ENCODE results near the gene MPPED1. TPM values are rescaled to one million over a fixed set of nuclear protein-coding genes. Genes with fewer than 3 reads are reported as not detected.

The MPPED1 gene
- polyA plus RNA-seq, 1 donor: 0.61 TPM

- Histone ChIP-seq H3K4me3 (ENCODE audit: low read length) (no peak overlapping the region), H3K36me3 (ENCODE audit: control insufficient read depth, insufficient read depth, low read length) (no peaks in the 10 kb centered on the region), H3K4me1 (ENCODE audit: control insufficient read depth, insufficient read depth, low read length) (no peaks in the 10 kb centered on the region), H3K27me3 (ENCODE audit: control insufficient read depth, insufficient read depth, low read length) (no peaks in the 10 kb centered on the region), H3K9me3 (ENCODE audit: control insufficient read depth, low read depth, low read length) (no peaks in the 10 kb centered on the region), H3K27ac (ENCODE audit: low read length) (no peak overlapping the region)
- WGBS (ENCODE audit: insufficient coverage, low lambda C conversion rate): 74% methylated on average over 4 of the region's 20 CpGs
- DNase-seq: no peak
Observed at GRCh38 chr22:43485502-43486089, 73.8 kb downstream of the MPPED1 start.

DNA sequence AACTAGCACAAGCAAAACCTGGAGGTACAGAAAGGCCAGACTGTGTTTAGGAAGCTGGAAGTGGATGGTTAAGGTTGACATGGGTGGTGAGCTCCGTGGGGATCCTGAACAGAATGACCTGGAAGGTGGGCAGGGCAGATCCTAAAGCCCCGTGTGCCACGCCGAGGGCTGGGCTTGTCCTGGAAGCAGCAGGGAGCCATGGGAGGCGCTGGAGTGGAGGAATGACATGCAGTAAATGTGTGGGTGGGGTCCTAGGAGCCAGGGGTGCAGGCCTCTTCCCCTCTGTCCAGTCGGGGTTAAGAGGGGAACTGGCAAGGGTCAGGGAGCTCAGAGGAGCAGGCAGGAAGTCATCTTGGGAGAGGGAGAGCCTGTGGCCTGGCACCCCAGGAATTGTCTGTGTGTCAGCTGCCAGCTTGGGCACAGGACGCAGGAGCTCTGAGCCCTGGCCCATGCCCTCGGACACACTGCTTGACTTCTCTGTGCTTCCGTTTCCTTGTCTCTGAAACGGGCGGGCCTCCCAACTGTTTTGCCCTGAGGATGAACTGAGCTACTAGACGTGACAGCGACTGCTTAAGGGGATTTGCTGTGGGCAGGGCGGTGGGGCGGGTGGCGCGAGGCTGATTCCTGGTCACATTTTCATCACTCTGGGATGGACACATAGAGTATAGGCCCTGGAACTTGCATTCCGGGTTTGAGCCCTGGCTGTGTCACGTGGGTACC lies 75.7 kb downstream of the MPPED1 start:
- Histone ChIP-seq H3K27me3 (ENCODE audit: control insufficient read depth, insufficient read depth, low read length) (no peaks in the 10 kb centered on the region), H3K4me3 (ENCODE audit: low read length) (no peak overlapping the region), H3K4me1 (ENCODE audit: control insufficient read depth, insufficient read depth, low read length) (no peaks in the 10 kb centered on the region), H3K27ac (ENCODE audit: low read length) (no peak overlapping the region), H3K36me3 (ENCODE audit: control insufficient read depth, insufficient read depth, low read length) (no peaks in the 10 kb centered on the region), H3K9me3 (ENCODE audit: control insufficient read depth, low read depth, low read length) (no peaks in the 10 kb centered on the region)
- no CpG with 5 or more reads among the region's 19 CpGs for WGBS (ENCODE audit: insufficient coverage, low lambda C conversion rate)
- no peak for DNase-seq

DNA sequence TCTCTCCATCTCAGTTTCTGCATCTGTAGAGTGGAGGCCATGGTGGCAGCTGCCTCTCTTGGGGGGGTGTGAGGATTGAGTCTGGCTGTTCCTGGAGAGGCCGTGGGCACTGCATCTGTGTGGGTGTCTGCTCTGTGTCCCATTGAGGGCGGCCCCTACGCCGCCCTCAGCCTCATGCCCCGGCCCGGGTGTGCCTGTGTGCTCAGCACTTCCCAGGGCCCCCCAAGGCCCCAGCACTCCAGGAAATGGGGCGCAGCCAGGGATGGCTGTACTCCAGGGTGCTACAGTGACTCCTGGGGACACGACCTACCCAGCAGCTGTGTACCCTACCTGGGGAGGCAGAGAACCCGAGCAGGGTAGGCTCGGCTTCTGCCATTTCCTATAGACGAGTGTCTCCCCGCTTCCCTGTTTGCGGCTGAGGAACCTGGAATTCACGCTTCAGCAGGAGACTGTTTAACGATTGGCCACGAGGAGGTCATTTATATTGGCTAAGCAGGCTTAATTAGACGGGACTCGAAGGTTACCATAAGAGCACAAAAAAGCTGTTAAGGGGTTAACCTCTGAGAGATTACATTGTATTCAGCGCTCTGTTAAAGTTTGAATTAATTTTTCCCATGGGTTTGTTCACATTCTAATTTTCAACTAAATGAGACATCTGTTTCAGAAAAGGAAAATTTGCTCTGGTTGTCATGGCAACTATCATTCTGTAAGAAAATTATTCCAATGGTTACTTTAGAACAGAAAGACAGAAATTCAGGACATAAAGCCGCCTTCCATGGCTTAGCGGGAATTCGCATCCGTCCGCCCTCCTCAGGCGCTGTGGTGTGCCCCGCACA lies 76.4 kb downstream of the MPPED1 start:
- no peak for DNase-seq
- no peaks in the 10 kb centered on the region for H3K9me3 ChIP-seq (ENCODE audit: control insufficient read depth, low read depth, low read length)
- no peaks in the 10 kb centered on the region for H3K4me1 ChIP-seq (ENCODE audit: control insufficient read depth, insufficient read depth, low read length)
- no peak overlapping the region for H3K27ac ChIP-seq (ENCODE audit: low read length)
- no CpG with 5 or more reads among the region's 26 CpGs for WGBS (ENCODE audit: insufficient coverage, low lambda C conversion rate)
- no peak overlapping the region for H3K4me3 ChIP-seq (ENCODE audit: low read length)
- H3K36me3 ChIP-seq (ENCODE audit: control insufficient read depth, insufficient read depth, low read length): no peaks in the 10 kb centered on the region
- no peaks in the 10 kb centered on the region for H3K27me3 ChIP-seq (ENCODE audit: control insufficient read depth, insufficient read depth, low read length)

DNA sequence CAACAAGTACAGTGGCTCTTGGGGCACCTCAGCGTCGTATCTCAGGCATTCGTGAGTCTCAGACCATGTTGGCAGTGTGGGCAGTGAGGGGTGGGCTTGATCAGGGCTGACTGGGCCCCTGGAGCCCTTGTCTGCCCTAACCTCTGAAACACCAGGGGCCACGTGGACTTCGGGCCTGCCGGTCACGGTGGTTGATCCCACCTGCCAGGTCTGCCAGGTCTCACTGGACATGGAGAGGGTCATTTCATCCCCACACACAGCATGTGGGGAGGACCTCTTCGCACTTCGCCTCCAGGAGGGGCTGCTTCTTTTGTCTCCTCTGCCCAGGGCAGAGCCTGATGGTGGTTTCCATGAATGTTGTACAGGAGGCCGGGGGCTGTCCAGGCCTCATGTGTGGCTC lies 77.1 kb downstream of the MPPED1 start:
- H3K27me3 ChIP-seq (ENCODE audit: control insufficient read depth, insufficient read depth, low read length): no peaks in the 10 kb centered on the region
- no peak for DNase-seq
- H3K4me3 ChIP-seq (ENCODE audit: low read length): no peak overlapping the region
- H3K36me3 ChIP-seq (ENCODE audit: control insufficient read depth, insufficient read depth, low read length): no peaks in the 10 kb centered on the region
- H3K27ac ChIP-seq (ENCODE audit: low read length): no peak overlapping the region
- no peaks in the 10 kb centered on the region for H3K9me3 ChIP-seq (ENCODE audit: control insufficient read depth, low read depth, low read length)
- H3K4me1 ChIP-seq (ENCODE audit: control insufficient read depth, insufficient read depth, low read length): no peaks in the 10 kb centered on the region
- no CpG with 5 or more reads among the region's 10 CpGs for WGBS (ENCODE audit: insufficient coverage, low lambda C conversion rate)

- no peak for DNase-seq
- Histone ChIP-seq H3K4me1 (ENCODE audit: control insufficient read depth, insufficient read depth, low read length) (no peaks in the 10 kb centered on the region), H3K36me3 (ENCODE audit: control insufficient read depth, insufficient read depth, low read length) (no peaks in the 10 kb centered on the region), H3K9me3 (ENCODE audit: control insufficient read depth, low read depth, low read length) (peaks cover 4% of the 10 kb centered on the region), H3K4me3 (ENCODE audit: low read length) (no peak overlapping the region), H3K27me3 (ENCODE audit: control insufficient read depth, insufficient read depth, low read length) (no peaks in the 10 kb centered on the region), H3K27ac (ENCODE audit: low read length) (no peak overlapping the region)
- no CpG with 5 or more reads among the region's 7 CpGs for WGBS (ENCODE audit: insufficient coverage, low lambda C conversion rate)
Observed at GRCh38 chr22:43490311-43490710, 78.5 kb downstream of the MPPED1 start.

DNA sequence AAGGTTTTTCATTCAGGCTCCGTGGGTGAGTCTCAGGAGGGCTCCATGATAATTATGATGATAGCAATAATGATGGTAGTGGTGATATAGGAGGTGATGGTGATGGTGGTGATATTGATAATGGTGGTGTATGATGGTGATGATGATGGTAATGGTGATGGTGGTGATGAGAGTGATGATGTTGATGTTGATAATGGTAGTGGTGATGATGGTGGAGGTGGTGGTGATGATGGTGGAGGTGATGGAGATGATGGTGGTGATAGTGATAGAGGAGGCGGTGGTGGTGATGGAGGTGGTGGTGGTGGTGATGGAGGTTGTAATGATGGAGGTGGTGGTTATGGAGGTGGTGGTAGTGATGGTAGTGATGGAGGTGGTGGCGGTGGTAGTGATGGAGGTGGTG lies 79.4 kb downstream of the MPPED1 start:
- Histone ChIP-seq H3K27ac (ENCODE audit: low read length) (no peak overlapping the region), H3K27me3 (ENCODE audit: control insufficient read depth, insufficient read depth, low read length) (no peaks in the 10 kb centered on the region), H3K4me1 (ENCODE audit: control insufficient read depth, insufficient read depth, low read length) (no peaks in the 10 kb centered on the region), H3K9me3 (ENCODE audit: control insufficient read depth, low read depth, low read length) (peaks cover 4% of the 10 kb centered on the region), H3K36me3 (ENCODE audit: control insufficient read depth, insufficient read depth, low read length) (no peaks in the 10 kb centered on the region), H3K4me3 (ENCODE audit: low read length) (no peak overlapping the region)
- WGBS (ENCODE audit: insufficient coverage, low lambda C conversion rate): 100% methylated on average over 1 of the region's 3 CpGs
- DNase-seq: no peak

DNA sequence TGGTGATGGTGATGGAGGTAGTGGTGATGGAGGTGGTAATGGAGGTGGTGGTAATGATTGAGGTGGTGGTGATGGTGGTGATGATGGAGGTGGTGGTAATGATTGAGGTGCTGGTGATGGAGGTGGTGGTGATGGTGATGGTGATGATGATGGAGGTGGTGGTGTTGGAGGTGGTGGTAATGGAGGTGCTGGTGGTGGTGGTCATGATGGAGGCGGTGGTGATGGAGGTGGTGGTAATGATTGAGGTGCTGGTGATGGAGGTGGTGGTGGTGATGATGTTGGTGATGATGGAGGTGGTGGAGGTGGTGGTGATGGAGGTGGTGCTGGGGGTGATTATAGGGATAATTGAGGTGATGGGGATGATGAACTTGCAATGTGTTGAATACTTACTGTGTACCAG lies 79.9 kb downstream of the MPPED1 start:
- no peaks in the 10 kb centered on the region for H3K36me3 ChIP-seq (ENCODE audit: control insufficient read depth, insufficient read depth, low read length)
- no peak overlapping the region for H3K4me3 ChIP-seq (ENCODE audit: low read length)
- DNase-seq: no peak
- H3K27ac ChIP-seq (ENCODE audit: low read length): no peak overlapping the region
- H3K4me1 ChIP-seq (ENCODE audit: control insufficient read depth, insufficient read depth, low read length): no peaks in the 10 kb centered on the region
- H3K27me3 ChIP-seq (ENCODE audit: control insufficient read depth, insufficient read depth, low read length): no peaks in the 10 kb centered on the region
- no CpG with 5 or more reads among the region's 1 CpG for WGBS (ENCODE audit: insufficient coverage, low lambda C conversion rate)
- peaks cover 4% of the 10 kb centered on the region for H3K9me3 ChIP-seq (ENCODE audit: control insufficient read depth, low read depth, low read length)

DNA sequence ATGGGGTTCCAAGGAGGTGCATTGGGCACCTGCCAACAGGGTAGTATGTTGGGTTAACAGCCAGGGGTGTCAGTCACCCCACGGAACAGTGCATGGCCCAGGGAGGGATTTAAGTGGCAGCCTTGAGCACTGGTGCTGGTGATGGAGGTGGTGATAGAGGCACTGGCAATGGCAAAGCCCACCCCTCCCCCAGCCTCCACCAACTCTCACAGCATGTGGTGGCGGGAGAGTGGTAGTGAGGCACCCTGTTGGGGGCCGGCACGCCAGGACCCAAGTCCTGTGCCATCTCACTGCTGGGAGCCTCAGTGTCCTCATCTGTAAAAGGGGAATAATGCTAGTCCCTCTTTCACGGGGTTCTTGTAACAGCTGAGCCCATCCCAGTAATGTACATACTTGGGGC lies 81.5 kb downstream of the MPPED1 start:
- Histone ChIP-seq H3K36me3 (ENCODE audit: control insufficient read depth, insufficient read depth, low read length) (no peaks in the 10 kb centered on the region), H3K4me1 (ENCODE audit: control insufficient read depth, insufficient read depth, low read length) (no peaks in the 10 kb centered on the region), H3K4me3 (ENCODE audit: low read length) (no peak overlapping the region), H3K27me3 (ENCODE audit: control insufficient read depth, insufficient read depth, low read length) (no peaks in the 10 kb centered on the region), H3K9me3 (ENCODE audit: control insufficient read depth, low read depth, low read length) (peaks cover 7% of the 10 kb centered on the region), H3K27ac (ENCODE audit: low read length) (no peak overlapping the region)
- no CpG with 5 or more reads among the region's 5 CpGs for WGBS (ENCODE audit: insufficient coverage, low lambda C conversion rate)
- DNase-seq: no peak

GRCh38 chr22:43497956-43498855 lies 86.4 kb downstream of the MPPED1 start:
- Histone ChIP-seq H3K4me3 (ENCODE audit: low read length) (no peak overlapping the region), H3K27me3 (ENCODE audit: control insufficient read depth, insufficient read depth, low read length) (no peaks in the 10 kb centered on the region), H3K27ac (ENCODE audit: low read length) (no peak overlapping the region), H3K4me1 (ENCODE audit: control insufficient read depth, insufficient read depth, low read length) (no peaks in the 10 kb centered on the region), H3K36me3 (ENCODE audit: control insufficient read depth, insufficient read depth, low read length) (no peaks in the 10 kb centered on the region), H3K9me3 (ENCODE audit: control insufficient read depth, low read depth, low read length) (peaks cover 9% of the 10 kb centered on the region)
- no peak for DNase-seq
- WGBS (ENCODE audit: insufficient coverage, low lambda C conversion rate): no CpG with 5 or more reads among the region's 16 CpGs

DNA sequence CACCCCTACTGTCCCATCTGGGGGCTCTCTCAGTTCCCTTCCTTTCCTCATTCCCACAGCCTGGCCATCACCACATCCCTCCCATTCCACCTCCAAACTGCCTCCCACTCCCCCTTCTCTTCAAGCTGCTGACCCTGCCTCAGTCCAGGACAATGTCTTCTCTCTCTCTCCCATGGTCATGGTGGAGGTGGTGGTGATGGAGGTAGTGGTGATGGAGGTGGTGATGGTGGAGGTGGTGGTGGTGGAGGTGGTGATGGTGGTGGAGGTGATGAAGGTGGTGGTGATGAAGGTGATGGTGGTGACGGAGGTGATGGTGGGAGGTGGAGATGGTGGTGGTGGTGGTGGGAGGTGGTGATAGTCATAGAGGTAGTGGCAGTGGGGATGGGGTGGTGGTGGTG lies 87.0 kb downstream of the MPPED1 start:
- 100% methylated on average over 1 of the region's 1 CpG for WGBS (ENCODE audit: insufficient coverage, low lambda C conversion rate)
- no peak for DNase-seq
- Histone ChIP-seq H3K4me3 (ENCODE audit: low read length) (no peak overlapping the region), H3K4me1 (ENCODE audit: control insufficient read depth, insufficient read depth, low read length) (no peaks in the 10 kb centered on the region), H3K27me3 (ENCODE audit: control insufficient read depth, insufficient read depth, low read length) (no peaks in the 10 kb centered on the region), H3K36me3 (ENCODE audit: control insufficient read depth, insufficient read depth, low read length) (no peaks in the 10 kb centered on the region), H3K9me3 (ENCODE audit: control insufficient read depth, low read depth, low read length) (peaks cover 9% of the 10 kb centered on the region), H3K27ac (ENCODE audit: low read length) (no peak overlapping the region)

Data from large intestine (tissue), 3 donors.